OCI-LY3 (cell line): Measurements from ENCODE around the gene TET2.
A peak's percentile ranks its signal among the peaks of the same experiment; 100 is the strongest.
"Not testable (repeated sequence)": the region's sequence is repeated elsewhere in the genome, so short reads cannot be mapped to it uniquely, and the experiment has no call there.

Experiments used
- H2AFZ ChIP-seq: fragments of 200-600, 300-600 bp; shearing (Covaris generic); 2 replicates; pipeline ENCODE4 v1.6.0; 2014; ENCODE audit warnings: antibody characterized with exemption, low read depth, low read length
- H3K27ac ChIP-seq: fragments of 200-600, 300-600 bp; sonication (generic); 2 replicates; pipeline ENCODE4 v1.5.1; 2014; ENCODE audit warnings: mild to moderate bottlenecking, low read length, moderate library complexity, mixed read lengths
- H3K27me3 ChIP-seq: fragments of 200-600, 300-600 bp; sonication (generic); 2 replicates; pipeline ENCODE4 v1.6.1; 2014; ENCODE audit warnings: low read depth, low read length, mixed read lengths
- H3K36me3 ChIP-seq: fragments of 200-600, 300-600 bp; sonication (generic); replicated peaks from 2 replicates; pipeline ENCODE3; 2014; ENCODE audit warnings: low read depth, low read length, mixed read lengths
- H3K4me1 ChIP-seq: fragments of 300-600, 200-600 bp; sonication (generic); 2 replicates; pipeline ENCODE4 v1.6.1; 2014; ENCODE audit warnings: low read length, mixed read lengths
- H3K4me2 ChIP-seq: fragments of 200-600, 300-600 bp; sonication (generic); 2 replicates; pipeline ENCODE4 v1.6.1; 2014; ENCODE audit warnings: low read length, mixed read lengths
- H3K4me3 ChIP-seq: fragments of 300-600, 200-600 bp; sonication (generic); 2 replicates; pipeline ENCODE4 v1.5.1; 2014; ENCODE audit warnings: antibody characterized with exemption, mild to moderate bottlenecking, low read length, moderate library complexity
- H3K79me2 ChIP-seq: fragments of 300-600, 200-600 bp; shearing (Covaris generic); 2 replicates; pipeline ENCODE4 v1.6.1; 2014; ENCODE audit warnings: mild to moderate bottlenecking, low read length, mixed read lengths
- H3K9ac ChIP-seq: fragments of 300-600, 200-600 bp; shearing (Covaris generic); 2 replicates; pipeline ENCODE4 v1.6.0; 2014; ENCODE audit warnings: mild to moderate bottlenecking, low read length, moderate library complexity
- H3K9me3 ChIP-seq: fragments of 200-600, 300-600 bp; shearing (Covaris generic); 2 replicates; pipeline ENCODE4 v1.6.1; 2014; ENCODE audit warnings: low read length, mixed read lengths; ENCODE audit not compliant: insufficient read depth
- H4K20me1 ChIP-seq: fragments of 200-600, 300-600 bp; sonication (generic); 2 replicates; pipeline ENCODE4 v1.6.1; 2016; ENCODE audit warnings: low read length, mixed read lengths; ENCODE audit not compliant: insufficient read depth
- CTCF ChIP-seq: fragments of 200-600, 300-600 bp; sonication (generic); IDR thresholded peaks from 2 replicates; pipeline ENCODE4 v1.5.1; 2014; ENCODE audit warnings: antibody characterized with exemption, low read length, low read depth
- EZH2phosphoT487 ChIP-seq: fragments of 200-600 bp; shearing (Covaris generic); IDR thresholded peaks from 2 replicates; pipeline ENCODE4 v1.6.1; 2018; ENCODE audit warnings: antibody characterized with exemption, mixed run types, low read depth

The TET2 gene

GRCh38 chr4:105293360-105293759, 146.7 kb downstream of the TET2 start:
- Histone ChIP-seq H3K4me3 (no peak overlapping the region), H3K9ac (no peak overlapping the region), H2AFZ (no peak overlapping the region), H4K20me1 (no peaks in the 10 kb centered on the region), H3K9me3 (peaks cover 2% of the 10 kb centered on the region; the same call in 1 of the 2 replicates), H3K4me1 (peaks cover 6% of the 10 kb centered on the region), H3K27ac (no peak overlapping the region), H3K79me2 (no peaks in the 10 kb centered on the region), H3K27me3 (no peaks in the 10 kb centered on the region), H3K4me2 (no peak overlapping the region), H3K36me3 (no peaks in the 10 kb centered on the region)
- TF ChIP-seq EZH2phosphoT487: no peak
- no peak for TF ChIP-seq CTCF

- no peak overlapping the region for H3K4me2 ChIP-seq
- H3K9ac ChIP-seq: no peak overlapping the region
- no peaks in the 10 kb centered on the region for H3K36me3 ChIP-seq
- H3K79me2 ChIP-seq: no peaks in the 10 kb centered on the region
- H2AFZ ChIP-seq: no peak overlapping the region
- no peak overlapping the region for H3K27ac ChIP-seq
- no peak for TF ChIP-seq EZH2phosphoT487
- TF ChIP-seq CTCF: no peak
- peaks cover 6% of the 10 kb centered on the region for H3K4me1 ChIP-seq
- no peaks in the 10 kb centered on the region for H3K9me3 ChIP-seq
- no peak overlapping the region for H3K4me3 ChIP-seq
- H4K20me1 ChIP-seq: no peaks in the 10 kb centered on the region
- no peaks in the 10 kb centered on the region for H3K27me3 ChIP-seq
These were observed 150.0 kb downstream of the TET2 start for GRCh38 chr4:105296672-105297071.

GRCh38 chr4:105299027-105299426, 152.4 kb downstream of the TET2 start:
- not testable (repeated sequence) for H3K4me2 ChIP-seq, H3K27me3 ChIP-seq, H3K9me3 ChIP-seq, H3K9ac ChIP-seq, H3K27ac ChIP-seq, H2AFZ ChIP-seq, H3K4me1 ChIP-seq, H3K4me3 ChIP-seq, H3K36me3 ChIP-seq, H3K79me2 ChIP-seq, H4K20me1 ChIP-seq

- Histone ChIP-seq H3K79me2 (no peaks in the 10 kb centered on the region), H4K20me1 (no peaks in the 10 kb centered on the region), H3K4me3 (no peak overlapping the region; the same call in 1 of the 2 replicates), H3K4me1 (peaks cover 22% of the 10 kb centered on the region), H3K36me3 (peaks cover 7% of the 10 kb centered on the region), H3K4me2 (no peak overlapping the region), H3K9ac (no peak overlapping the region), H3K27ac (peak overlapping the region; percentile 96; the same call in 1 of the 2 replicates), H3K27me3 (no peaks in the 10 kb centered on the region), H3K9me3 (peaks cover 8% of the 10 kb centered on the region), H2AFZ (no peak overlapping the region)
- TF ChIP-seq CTCF (no peak), EZH2phosphoT487 (no peak)
These were observed 157.4 kb downstream of the TET2 start for GRCh38 chr4:105304085-105304484.
